ACC112 (cell line): ENCODE results near the gene TMTC2.
"Not testable (repeated sequence)": the region's sequence is repeated elsewhere in the genome, so short reads cannot be mapped to it uniquely, and the experiment has no call there.

Experiments used
- H2AFZ ChIP-seq: fragments of 200-600 bp; sonication (generic); one replicate; pipeline ENCODE4 v1.6.0; 2017; ENCODE audit warnings: antibody characterized with exemption, low read length; ENCODE audit not compliant: unreplicated experiment
- H3K27ac ChIP-seq: fragments of 200-600 bp; sonication (generic); 2 replicates; pipeline ENCODE4 v1.5.1; 2014; ENCODE audit warnings: low read depth, mild to moderate bottlenecking, antibody characterized with exemption, low read length, moderate library complexity
- H3K27me3 ChIP-seq: fragments of 200-600 bp; sonication (generic); 2 replicates; pipeline ENCODE4 v1.6.1; 2014; ENCODE audit warnings: mild to moderate bottlenecking, antibody characterized with exemption, low read length, moderate library complexity, mixed read lengths; ENCODE audit not compliant: insufficient read depth
- H3K36me3 ChIP-seq: fragments of 200-600 bp; sonication (generic); 2 replicates; pipeline ENCODE4 v1.6.1; 2016; ENCODE audit warnings: mild to moderate bottlenecking, antibody characterized with exemption, low read length, moderate library complexity, mixed read lengths; ENCODE audit not compliant: insufficient read depth
- H3K4me1 ChIP-seq: fragments of 200-600 bp; sonication (generic); one replicate; pipeline ENCODE4 v1.6.1; 2016; ENCODE audit warnings: low read length, mixed read lengths; ENCODE audit not compliant: insufficient read depth, unreplicated experiment, control insufficient read depth
- H3K4me3 ChIP-seq: fragments of 200-600 bp; sonication (generic); 2 replicates; pipeline ENCODE4 v1.5.1; 2014; ENCODE audit warnings: mild to moderate bottlenecking, low read depth, low read length
- H3K79me2 ChIP-seq: fragments of 200-600 bp; sonication (generic); one replicate; pipeline ENCODE4 v1.6.0; 2016; ENCODE audit warnings: low read length; ENCODE audit not compliant: control insufficient read depth, unreplicated experiment, insufficient read depth

The TMTC2 gene

GRCh38 chr12:82789674-82790073 is 103.0 kb downstream of the TMTC2 start:
- Histone ChIP-seq H3K4me1 (no peaks in the 10 kb centered on the region), H3K36me3 (no peaks in the 10 kb centered on the region), H2AFZ (no peak overlapping the region), H3K79me2 (no peaks in the 10 kb centered on the region), H3K4me3 (no peak overlapping the region), H3K27me3 (no peaks in the 10 kb centered on the region), H3K27ac (no peak overlapping the region)

- no peaks in the 10 kb centered on the region for H3K36me3 ChIP-seq
- no peak overlapping the region for H2AFZ ChIP-seq
- H3K27me3 ChIP-seq, result no peaks in the 10 kb centered on the region
- no peaks in the 10 kb centered on the region for H3K4me1 ChIP-seq
- H3K27ac ChIP-seq, result no peak overlapping the region
- H3K4me3 ChIP-seq, result no peak overlapping the region
- no peaks in the 10 kb centered on the region for H3K79me2 ChIP-seq
Observed at GRCh38 chr12:82793751-82794281, 107.1 kb downstream of the TMTC2 start.

- Histone ChIP-seq H3K27ac (no peak overlapping the region), H3K4me3 (no peak overlapping the region), H2AFZ (no peak overlapping the region), H3K79me2 (no peaks in the 10 kb centered on the region), H3K27me3 (no peaks in the 10 kb centered on the region), H3K4me1 (no peaks in the 10 kb centered on the region), H3K36me3 (no peaks in the 10 kb centered on the region)
Observed at GRCh38 chr12:82797480-82797879, 110.8 kb downstream of the TMTC2 start.

GRCh38 chr12:82800185-82800584 is 113.5 kb downstream of the TMTC2 start:
- Histone ChIP-seq H2AFZ (no peak overlapping the region), H3K27me3 (no peaks in the 10 kb centered on the region), H3K4me1 (no peaks in the 10 kb centered on the region), H3K4me3 (no peak overlapping the region), H3K36me3 (no peaks in the 10 kb centered on the region), H3K27ac (no peak overlapping the region), H3K79me2 (no peaks in the 10 kb centered on the region)

GRCh38 chr12:82801951-82802610 is 115.4 kb downstream of the TMTC2 start:
- Histone ChIP-seq H3K79me2 (no peaks in the 10 kb centered on the region), H3K36me3 (no peaks in the 10 kb centered on the region), H3K4me1 (no peaks in the 10 kb centered on the region), H3K27me3 (no peaks in the 10 kb centered on the region), H3K27ac (no peak overlapping the region), H2AFZ (no peak overlapping the region), H3K4me3 (no peak overlapping the region)

- H3K27me3 ChIP-seq, result no peaks in the 10 kb centered on the region
- H3K4me3 ChIP-seq, result no peak overlapping the region
- H3K27ac ChIP-seq, result no peak overlapping the region
- H3K4me1 ChIP-seq, result no peaks in the 10 kb centered on the region
- H3K79me2 ChIP-seq, result no peaks in the 10 kb centered on the region
- no peaks in the 10 kb centered on the region for H3K36me3 ChIP-seq
- no peak overlapping the region for H2AFZ ChIP-seq
Observed at GRCh38 chr12:82803201-82803600, 116.5 kb downstream of the TMTC2 start.

- Histone ChIP-seq H3K36me3 (no peaks in the 10 kb centered on the region), H3K27me3 (no peaks in the 10 kb centered on the region), H2AFZ (no peak overlapping the region), H3K27ac (no peak overlapping the region), H3K4me1 (no peaks in the 10 kb centered on the region), H3K79me2 (no peaks in the 10 kb centered on the region), H3K4me3 (no peak overlapping the region)
Observed at GRCh38 chr12:82804601-82805000, 117.9 kb downstream of the TMTC2 start.

GRCh38 chr12:82805004-82805403 is 118.3 kb downstream of the TMTC2 start:
- not testable (repeated sequence) for H3K4me1 ChIP-seq, H3K27me3 ChIP-seq, H3K27ac ChIP-seq, H3K79me2 ChIP-seq, H3K4me3 ChIP-seq, H2AFZ ChIP-seq, H3K36me3 ChIP-seq

- no peaks in the 10 kb centered on the region for H3K27me3 ChIP-seq
- no peaks in the 10 kb centered on the region for H3K4me1 ChIP-seq
- no peak overlapping the region for H3K27ac ChIP-seq
Observed at GRCh38 chr12:82805812-82806497, 119.2 kb downstream of the TMTC2 start.

GRCh38 chr12:82807132-82807737 is 120.5 kb downstream of the TMTC2 start:
- no peaks in the 10 kb centered on the region for H3K4me1 ChIP-seq
- no peak overlapping the region for H2AFZ ChIP-seq
- H3K4me3 ChIP-seq, result no peak overlapping the region

More at GRCh38 chr12:82805812-82806497, 119.2 kb downstream of the TMTC2 start:
- no peak overlapping the region for H2AFZ ChIP-seq
- H3K36me3 ChIP-seq, result no peaks in the 10 kb centered on the region
- no peak overlapping the region for H3K4me3 ChIP-seq
- H3K79me2 ChIP-seq, result no peaks in the 10 kb centered on the region

GRCh38 chr12:82810568-82810967 is 123.9 kb downstream of the TMTC2 start:
- no peaks in the 10 kb centered on the region for H3K79me2 ChIP-seq
- H3K4me1 ChIP-seq, result no peaks in the 10 kb centered on the region
- H3K4me3 ChIP-seq, result no peak overlapping the region
- no peak overlapping the region for H2AFZ ChIP-seq
- no peaks in the 10 kb centered on the region for H3K36me3 ChIP-seq
- no peaks in the 10 kb centered on the region for H3K27me3 ChIP-seq
- no peak overlapping the region for H3K27ac ChIP-seq

More at GRCh38 chr12:82807132-82807737, 120.5 kb downstream of the TMTC2 start:
- H3K27ac ChIP-seq, result no peak overlapping the region
- H3K27me3 ChIP-seq, result no peaks in the 10 kb centered on the region
- H3K79me2 ChIP-seq, result no peaks in the 10 kb centered on the region
- H3K36me3 ChIP-seq, result no peaks in the 10 kb centered on the region
